HCT116 (cell line): ENCODE results near the gene NLRP1.

ENCODE experiments used
- CEBPB ChIP-seq: IDR thresholded peaks from 2 replicates; pipeline ENCODE4 v1.6.1; 2012; ENCODE audit warnings: low read depth
- CTCF ChIP-seq, 3 experiments: fragments of 200-600 bp in 1 of 3; sonication (generic) in 1 of 3; IDR thresholded peaks in 2 of 3; conservative IDR thresholded peaks in 1 of 3; 2 replicates each; pipeline ENCODE4 v1.5.1; 2012 to 2017; ENCODE audit warnings: low read depth in 2 of 3, low read length in 2 of 3, antibody characterized with exemption in 1 of 3, borderline replicate concordance in 1 of 3, control low read depth in 1 of 3, mild to moderate bottlenecking in 1 of 3, mixed read lengths in 1 of 3, mixed run types in 1 of 3, moderate library complexity in 1 of 3; ENCODE audit not compliant: insufficient read depth in 1 of 3
- EGR1 ChIP-seq: IDR thresholded peaks from 2 replicates; pipeline ENCODE4 v1.6.1; 2012; ENCODE audit warnings: low read depth
- EZH2 ChIP-seq: fragments of 200-600 bp; sonication (generic); IDR thresholded peaks from 2 replicates; pipeline ENCODE4 v1.6.1; 2017; ENCODE audit warnings: antibody characterized with exemption, mixed run types
- EZH2phosphoT487 ChIP-seq: fragments of 200-600 bp; IDR thresholded peaks from 2 replicates; pipeline ENCODE4 v1.6.1; 2018; ENCODE audit warnings: antibody characterized with exemption, borderline replicate concordance
- FOSL1 ChIP-seq: IDR thresholded peaks from 2 replicates; pipeline ENCODE4 v1.6.1; 2012; ENCODE audit warnings: low read depth
- MAX ChIP-seq: IDR thresholded peaks from 2 replicates; pipeline ENCODE4 v1.6.1; 2012
- POLR2A ChIP-seq: IDR thresholded peaks from 2 replicates; pipeline ENCODE4 v1.7.0; 2011; ENCODE audit warnings: borderline replicate concordance; ENCODE audit not compliant: insufficient read depth, insufficient read length; ENCODE audit errors: extremely low read depth
- POLR2AphosphoS5 ChIP-seq: IDR thresholded peaks from 2 replicates; pipeline ENCODE4 v1.6.1; 2011; ENCODE audit warnings: mild to moderate bottlenecking, low read depth, low read length, moderate library complexity
- RAD21 ChIP-seq: IDR thresholded peaks from 2 replicates; pipeline ENCODE4 v1.6.1; 2012; ENCODE audit warnings: low read depth, mild to moderate bottlenecking
- REST ChIP-seq: IDR thresholded peaks from 2 replicates; pipeline ENCODE4 v1.6.1; 2012; ENCODE audit warnings: low read depth
- TF ChIP-seq, protein P1 (sequence below): IDR thresholded peaks from 2 replicates; pipeline ENCODE4 v1.6.1; 2012

DNA sequence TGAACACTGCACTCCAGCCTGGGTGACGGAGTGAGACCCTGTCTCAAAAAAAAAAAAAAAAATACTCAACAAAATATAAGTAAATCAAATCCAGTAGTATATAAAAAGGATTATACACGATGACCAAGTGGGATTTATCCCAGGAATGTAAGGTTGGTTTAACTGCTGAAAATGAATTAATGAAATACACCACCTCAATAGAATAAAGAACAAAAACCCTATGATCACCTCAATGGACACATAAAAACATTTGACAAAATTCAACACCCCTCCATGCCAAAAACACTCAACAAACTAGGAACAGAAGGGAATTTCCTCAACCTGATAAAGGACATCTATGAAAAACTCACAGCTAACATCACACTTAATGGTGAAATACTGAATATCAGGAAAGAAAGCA is 91.3 kb downstream of the NLRP1 start:
- TF ChIP-seq POLR2AphosphoS5 = no peak
- no peak for TF ChIP-seq POLR2A
- no peak for TF ChIP-seq FOSL1
- no peak for TF ChIP-seq CEBPB
- TF ChIP-seq EZH2 = no peak
- no peak for TF ChIP-seq EZH2phosphoT487
- no peak for TF ChIP-seq CTCF (IDR thresholded peaks at IDR 0.05 in 2 of 3, conservative IDR thresholded peaks at IDR 0.05 in 1 of 3; ENCODE audit: borderline replicate concordance in 1 of 3, insufficient read depth in 1 of 3, low read depth in 2 of 3, low read length in 2 of 3)
- TF ChIP-seq RAD21 = no peak
- no peak for TF ChIP-seq MAX
- TF ChIP-seq, protein P1, sequence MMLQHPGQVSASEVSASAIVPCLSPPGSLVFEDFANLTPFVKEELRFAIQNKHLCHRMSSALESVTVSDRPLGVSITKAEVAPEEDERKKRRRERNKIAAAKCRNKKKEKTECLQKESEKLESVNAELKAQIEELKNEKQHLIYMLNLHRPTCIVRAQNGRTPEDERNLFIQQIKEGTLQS = no peak
- no peak for TF ChIP-seq REST
- TF ChIP-seq EGR1 = no peak
